ENCODE data around the gene CACNA1C. TPM values are rescaled to one million over a fixed set of nuclear protein-coding genes. Genes with fewer than 3 reads are reported as not detected.

Gene CACNA1C
- total RNA-seq, 4 donors from 2014 or later: 1.5 to 13.5 (median 2.1) TPM

GRCh38 chr12:2648406-2648805 is 595.6 kb downstream of the CACNA1C start:
- 72 to 85% methylated on average over 7 of the region's 8 CpGs for WGBS, 2 donors
- no peak for TF ChIP-seq CTCF (IDR thresholded peaks at IDR 0.05)
- no peak for TF ChIP-seq POLR2A (IDR thresholded peaks at IDR 0.05)
- H3K36me3 ChIP-seq: no peaks in the 10 kb centered on the region
- no peak overlapping the region for H3K27ac ChIP-seq
- no peak overlapping the region for H3K4me3 ChIP-seq
- no peaks in the 10 kb centered on the region for H3K9me3 ChIP-seq
- intact Hi-C loops (cut with DNase I): no loop called here
- peaks cover 0 to 28% (median 0%) of the 10 kb centered on the region in 4 donors for H3K27me3 ChIP-seq
- H3K4me1 ChIP-seq: no peaks in the 10 kb centered on the region
- DNase-seq: no peak

GRCh38 chr12:2649201-2650030 is 596.6 kb downstream of the CACNA1C start:
- intact Hi-C loops (cut with DNase I): no loop called here
- Histone ChIP-seq H3K4me1 (no peaks in the 10 kb centered on the region), H3K36me3 (no peaks in the 10 kb centered on the region), H3K27ac (no peak overlapping the region), H3K27me3 (peaks cover 0 to 19% (median 0%) of the 10 kb centered on the region in 4 donors), H3K4me3 (no peak overlapping the region), H3K9me3 (no peaks in the 10 kb centered on the region)
- no peak for DNase-seq
- no peak for TF ChIP-seq POLR2A (IDR thresholded peaks at IDR 0.05)
- TF ChIP-seq CTCF (IDR thresholded peaks at IDR 0.05): no peak
- 68 to 80% methylated on average over 12 to 15 of the region's 16 CpGs for WGBS, 2 donors

- Histone ChIP-seq H3K9me3 (no peaks in the 10 kb centered on the region), H3K27me3 (peaks cover 0 to 17% (median 0%) of the 10 kb centered on the region in 4 donors), H3K27ac (no peak overlapping the region), H3K36me3 (peaks cover 0 to 5% (median 0%) of the 10 kb centered on the region in 3 donors), H3K4me1 (no peaks in the 10 kb centered on the region), H3K4me3 (no peak overlapping the region)
- intact Hi-C loops (cut with DNase I): no loop called here
- 52 to 68% methylated on average over 6 to 12 of the region's 17 CpGs for WGBS, 2 donors
- no peak for TF ChIP-seq CTCF (IDR thresholded peaks at IDR 0.05)
- DNase-seq: no peak
Measured at GRCh38 chr12:2650261-2651067, 597.7 kb downstream of the CACNA1C start.

- intact Hi-C loops (cut with DNase I): no loop called here
- Histone ChIP-seq H3K27me3 (peaks cover 0 to 16% (median 0%) of the 10 kb centered on the region in 4 donors), H3K4me1 (no peaks in the 10 kb centered on the region), H3K36me3 (peaks cover 0 to 11% (median 0%) of the 10 kb centered on the region in 3 donors), H3K27ac (no peak overlapping the region), H3K9me3 (no peaks in the 10 kb centered on the region), H3K4me3 (no peak overlapping the region)
- no peak for DNase-seq
- WGBS, 2 donors: 70 to 77% methylated on average over 21 of the region's 32 CpGs
- no peak for TF ChIP-seq CTCF (IDR thresholded peaks at IDR 0.05)
- TF ChIP-seq POLR2A (IDR thresholded peaks at IDR 0.05): no peak
Measured at GRCh38 chr12:2651068-2651965, 598.5 kb downstream of the CACNA1C start.

Measured in esophagus squamous epithelium (tissue), 5 donors.